Measurements from ENCODE around the gene ORAI3. TPM values are rescaled to one million over a fixed set of nuclear protein-coding genes. Genes with fewer than 3 reads are reported as not detected.

ORAI3 gene
- polyA plus RNA-seq, 1 of the 3 experiments (the other 2 are of a cell fraction): 29.0 TPM

DNA sequence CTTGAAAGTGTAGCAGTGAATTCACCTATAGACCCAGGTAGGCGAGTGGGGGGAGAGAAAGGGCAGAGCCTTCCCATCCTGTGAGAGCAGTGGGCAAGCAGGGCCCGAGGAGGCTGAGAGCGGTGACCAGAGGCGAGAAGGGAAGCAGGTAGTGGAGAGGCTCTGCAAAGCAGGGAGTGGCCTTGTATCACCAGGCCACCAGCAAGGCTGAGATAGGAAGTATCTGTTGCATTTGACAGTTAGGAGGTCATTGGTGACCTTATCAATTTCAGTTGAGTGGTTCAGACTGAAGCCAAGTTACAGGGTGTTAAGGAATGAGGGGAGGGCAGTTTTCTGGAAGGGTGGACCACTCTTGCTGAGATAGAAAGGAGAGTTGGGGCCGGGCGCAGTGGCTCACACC lies 25.5 kb downstream of the ORAI3 start:
- Histone ChIP-seq H3K27me3 (ENCODE audit: insufficient read depth) (no peaks in the 10 kb centered on the region), H3K4me1 (ENCODE audit: control insufficient read depth in 1 of 2, insufficient read depth in 2 of 2, low read depth in 1 of 2, low read length in 1 of 2) (no peaks in the 10 kb centered on the region), H3K79me2 (ENCODE audit: insufficient read depth) (no peaks in the 10 kb centered on the region), H3K4me2 (no peak overlapping the region), H4K20me1 (ENCODE audit: insufficient read depth) (no peaks in the 10 kb centered on the region), H2AFZ (ENCODE audit: low read depth) (no peak overlapping the region), H3K9me3 (no peaks in the 10 kb centered on the region), H3K9ac (no peak overlapping the region), H3K27ac (ENCODE audit: low read depth in 2 of 2, low read length in 1 of 2) (no peak overlapping the region), H3K36me3 (replicated peaks in 1 of 2; ENCODE audit: control insufficient read depth in 1 of 2, insufficient read depth in 2 of 2, low read length in 1 of 2) (peaks cover 36 to 41% of the 10 kb centered on the region in 2 experiments), H3F3A (replicated peaks; ENCODE audit: insufficient read depth) (no peaks in the 10 kb centered on the region), H3K4me3 (ENCODE audit: low read depth in 2 of 2, low read length in 1 of 2) (no peak overlapping the region), H3K9me2 (no peaks in the 10 kb centered on the region)
- ChIA-PET POLR2A (no interaction called here), CTCF (no interaction called here)
- WGBS (ENCODE audit: low lambda C conversion rate): 97% methylated on average over 6 of the region's 6 CpGs
- TF ChIP-seq TCF12 (IDR thresholded peaks at IDR 0.05) (no peak), FOXJ3 (CRISPR knock-in tag; IDR thresholded peaks at IDR 0.05) (no peak), TEAD4 (IDR thresholded peaks at IDR 0.05; ENCODE audit: borderline replicate concordance, insufficient read depth) (no peak), EP300 (IDR thresholded peaks at IDR 0.05; ENCODE audit: borderline replicate concordance in 1 of 2, low read depth in 1 of 2, low read length in 1 of 2) (no peak), RCOR1 (IDR thresholded peaks at IDR 0.05; ENCODE audit: low read length) (no peak), IRF3 (IDR thresholded peaks at IDR 0.05; ENCODE audit: low read depth, low read length) (no peak), GATA2 (CRISPR knock-in tag; IDR thresholded peaks at IDR 0.05) (no peak), RAD21 (IDR thresholded peaks at IDR 0.05; ENCODE audit: low read length) (no peak), CHD2 (IDR thresholded peaks at IDR 0.05; ENCODE audit: low read length, partially characterized antibody) (no peak), RFX5 (IDR thresholded peaks at IDR 0.05; ENCODE audit: low read length) (no peak), PBX3 (IDR thresholded peaks at IDR 0.05) (no peak), SMC3 (IDR thresholded peaks at IDR 0.05; ENCODE audit: low read depth, low read length) (no peak), FOXM1 (IDR thresholded peaks at IDR 0.05; ENCODE audit: low read depth) (no peak), ELF1 (IDR thresholded peaks at IDR 0.05) (no peak), TAF1 (IDR thresholded peaks at IDR 0.05; ENCODE audit: borderline replicate concordance, low read depth, low read length) (no peak), USF1 (IDR thresholded peaks at IDR 0.05; ENCODE audit: borderline replicate concordance, low read depth) (no peak), YY1 (IDR thresholded peaks at IDR 0.05; ENCODE audit: low read depth) (no peak), POLR2AphosphoS5 (IDR thresholded peaks at IDR 0.05; ENCODE audit: low read depth, low read length) (no peak), NRF1 (IDR thresholded peaks at IDR 0.05; ENCODE audit: low read depth, low read length) (no peak)
- TF ChIP-seq, protein P1, sequence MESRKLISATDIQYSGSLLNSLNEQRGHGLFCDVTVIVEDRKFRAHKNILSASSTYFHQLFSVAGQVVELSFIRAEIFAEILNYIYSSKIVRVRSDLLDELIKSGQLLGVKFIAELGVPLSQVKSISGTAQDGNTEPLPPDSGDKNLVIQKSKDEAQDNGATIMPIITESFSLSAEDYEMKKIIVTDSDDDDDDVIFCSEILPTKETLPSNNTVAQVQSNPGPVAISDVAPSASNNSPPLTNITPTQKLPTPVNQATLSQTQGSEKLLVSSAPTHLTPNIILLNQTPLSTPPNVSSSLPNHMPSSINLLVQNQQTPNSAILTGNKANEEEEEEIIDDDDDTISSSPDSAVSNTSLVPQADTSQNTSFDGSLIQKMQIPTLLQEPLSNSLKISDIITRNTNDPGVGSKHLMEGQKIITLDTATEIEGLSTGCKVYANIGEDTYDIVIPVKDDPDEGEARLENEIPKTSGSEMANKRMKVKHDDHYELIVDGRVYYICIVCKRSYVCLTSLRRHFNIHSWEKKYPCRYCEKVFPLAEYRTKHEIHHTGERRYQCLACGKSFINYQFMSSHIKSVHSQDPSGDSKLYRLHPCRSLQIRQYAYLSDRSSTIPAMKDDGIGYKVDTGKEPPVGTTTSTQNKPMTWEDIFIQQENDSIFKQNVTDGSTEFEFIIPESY (IDR thresholded peaks at IDR 0.05; ENCODE audit: borderline replicate concordance, low read depth): no peak
- DNase-seq: no peak
